Vagina (tissue), 2 donors: ENCODE results near the gene SETX. TPM values are rescaled to one million over a fixed set of nuclear protein-coding genes. Genes with fewer than 3 reads are reported as not detected.

Source experiments
- DNase-seq, 2 donors: peaks; one replicate each; pipeline ENCODE4 v3.0.0-alpha.2; 2017; ENCODE audit errors: extremely low spot score in 2 of 2
- H3K27ac ChIP-seq: fragments of 200-600 bp; sonication (generic); one replicate; pipeline ENCODE4 v1.5.1; 2019
- H3K27me3 ChIP-seq: fragments of 200-600 bp; sonication (generic); one replicate; pipeline ENCODE4 v1.5.1; 2019
- H3K36me3 ChIP-seq, 2 donors: fragments of 200-600 bp; sonication (generic); one replicate each; pipeline ENCODE4 v1.5.1; 2017 to 2019
- H3K4me1 ChIP-seq: fragments of 200-600 bp; sonication (generic); one replicate; pipeline ENCODE4 v1.5.1; 2019
- H3K4me3 ChIP-seq, 2 donors: fragments of 200-600 bp; sonication (generic); 1 replicate in 1 of 2; 2 replicates in 1 of 2; pipeline ENCODE4 v1.5.1; 2016 to 2019
- H3K9me3 ChIP-seq: fragments of 200-600 bp; sonication (generic); one replicate; pipeline ENCODE4 v1.5.1; 2019
- CTCF ChIP-seq, 3 experiments: fragments of 450-650 bp in 2 of 3; fragments of 200-600 bp in 1 of 3; sonication (generic) in 1 of 3; IDR thresholded peaks; one replicate each; pipeline ENCODE4 v1.5.1; 2017 to 2019; ENCODE audit warnings: antibody characterized with exemption in 3 of 3, mild to moderate bottlenecking in 2 of 3, moderate library complexity in 2 of 3
- POLR2A ChIP-seq, 2 donors: fragments of 450-650 bp; IDR thresholded peaks; one replicate each; pipeline ENCODE4 v1.6.1; 2017; ENCODE audit warnings: antibody characterized with exemption in 2 of 2, mild to moderate bottlenecking in 2 of 2, moderate library complexity in 2 of 2
- POLR2AphosphoS5 ChIP-seq, 2 donors: sonication (generic); formaldehyde crosslinking; IDR thresholded peaks; one replicate each; pipeline ENCODE4 v1.9.0; 2017; ENCODE audit warnings: antibody characterized with exemption in 2 of 2, mild to moderate bottlenecking in 2 of 2, low read depth in 1 of 2; ENCODE audit not compliant: insufficient read depth in 1 of 2
- intact Hi-C: fragments of 100-400 bp; cut with DNase I; formaldehyde crosslinking; loops from one replicate; pipeline ENCODE4 v1.15.1; 2023
- total RNA-seq: library from RNA; depleted of rRNA; stranded (reverse); fragments of >200 nt; gene quantifications from one replicate; pipeline ENCODE4 v1.2.3, GENCODE V29; 2016

SETX gene
- total RNA-seq, 1 donor from 2014 or later: 44.2 TPM

- H3K27me3 ChIP-seq: no peaks in the 10 kb centered on the region
- H3K9me3 ChIP-seq: no peaks in the 10 kb centered on the region
- H3K4me3 ChIP-seq: no peak overlapping the region
- intact Hi-C loops: no loop called here
- no peak for DNase-seq
- TF ChIP-seq POLR2AphosphoS5 (IDR thresholded peaks at IDR 0.05; ENCODE audit: insufficient read depth in 1 of 2, low read depth in 1 of 2) (no peak), POLR2A (IDR thresholded peaks at IDR 0.05) (no peak), CTCF (IDR thresholded peaks at IDR 0.05) (no peak)
- H3K36me3 ChIP-seq: no peaks in the 10 kb centered on the region
- no peak overlapping the region for H3K27ac ChIP-seq
- H3K4me1 ChIP-seq: no peaks in the 10 kb centered on the region
Measured at GRCh38 chr9:132232522-132232921, 122.3 kb downstream of the SETX start.

- no peak overlapping the region for H3K27ac ChIP-seq
- no peaks in the 10 kb centered on the region for H3K36me3 ChIP-seq
- H3K9me3 ChIP-seq: no peaks in the 10 kb centered on the region
- DNase-seq: no peak
- TF ChIP-seq POLR2A (IDR thresholded peaks at IDR 0.05) (no peak), CTCF (IDR thresholded peaks at IDR 0.05) (no peak), POLR2AphosphoS5 (IDR thresholded peaks at IDR 0.05; ENCODE audit: insufficient read depth in 1 of 2, low read depth in 1 of 2) (no peak)
- H3K4me1 ChIP-seq: no peaks in the 10 kb centered on the region
- H3K4me3 ChIP-seq: no peak overlapping the region
- H3K27me3 ChIP-seq: no peaks in the 10 kb centered on the region
- intact Hi-C loops: no loop called here
Measured at GRCh38 chr9:132231019-132231701, 123.6 kb downstream of the SETX start.

GRCh38 chr9:132230605-132231004 lies 124.2 kb downstream of the SETX start:
- Histone ChIP-seq H3K4me3 (no peak overlapping the region), H3K27me3 (no peaks in the 10 kb centered on the region), H3K9me3 (no peaks in the 10 kb centered on the region), H3K36me3 (no peaks in the 10 kb centered on the region), H3K4me1 (no peaks in the 10 kb centered on the region), H3K27ac (no peak overlapping the region)
- DNase-seq: no peak
- intact Hi-C loops: no loop called here
- TF ChIP-seq POLR2A (IDR thresholded peaks at IDR 0.05) (no peak), POLR2AphosphoS5 (IDR thresholded peaks at IDR 0.05; ENCODE audit: insufficient read depth in 1 of 2, low read depth in 1 of 2) (no peak), CTCF (IDR thresholded peaks at IDR 0.05) (no peak)

- H3K36me3 ChIP-seq: no peaks in the 10 kb centered on the region
- DNase-seq: no peak
- H3K27me3 ChIP-seq: no peaks in the 10 kb centered on the region
- no peak overlapping the region for H3K27ac ChIP-seq
- TF ChIP-seq POLR2AphosphoS5 (IDR thresholded peaks at IDR 0.05; ENCODE audit: insufficient read depth in 1 of 2, low read depth in 1 of 2) (no peak), POLR2A (IDR thresholded peaks at IDR 0.05) (no peak), CTCF (IDR thresholded peaks at IDR 0.05) (no peak)
- H3K9me3 ChIP-seq: no peaks in the 10 kb centered on the region
- no peak overlapping the region for H3K4me3 ChIP-seq
- intact Hi-C loops: no loop called here
- H3K4me1 ChIP-seq: no peaks in the 10 kb centered on the region
Measured at GRCh38 chr9:132228062-132228461, 126.7 kb downstream of the SETX start.

- H3K27me3 ChIP-seq: no peaks in the 10 kb centered on the region
Measured at GRCh38 chr9:132226571-132227430, 128.0 kb downstream of the SETX start.

More at GRCh38 chr9:132226571-132227430, 128.0 kb downstream of the SETX start:
- intact Hi-C loops: no loop called here
- Histone ChIP-seq H3K27ac (no peak overlapping the region), H3K4me3 (no peak overlapping the region), H3K9me3 (no peaks in the 10 kb centered on the region), H3K4me1 (no peaks in the 10 kb centered on the region), H3K36me3 (no peaks in the 10 kb centered on the region)
- TF ChIP-seq CTCF (IDR thresholded peaks at IDR 0.05) (no peak), POLR2AphosphoS5 (IDR thresholded peaks at IDR 0.05; ENCODE audit: insufficient read depth in 1 of 2, low read depth in 1 of 2) (no peak), POLR2A (IDR thresholded peaks at IDR 0.05) (no peak)
- no peak for DNase-seq
